HG03135 (cell line): ENCODE data around the gene ITPR2.

Experiments used
- ATAC-seq: cut with Tn5 transposase; IDR thresholded peaks from one replicate; pipeline ENCODE4 v1.9.1; 2021; ENCODE audit warnings: mild to moderate bottlenecking, moderate library complexity; ENCODE audit not compliant: unreplicated experiment

ITPR2 gene

DNA sequence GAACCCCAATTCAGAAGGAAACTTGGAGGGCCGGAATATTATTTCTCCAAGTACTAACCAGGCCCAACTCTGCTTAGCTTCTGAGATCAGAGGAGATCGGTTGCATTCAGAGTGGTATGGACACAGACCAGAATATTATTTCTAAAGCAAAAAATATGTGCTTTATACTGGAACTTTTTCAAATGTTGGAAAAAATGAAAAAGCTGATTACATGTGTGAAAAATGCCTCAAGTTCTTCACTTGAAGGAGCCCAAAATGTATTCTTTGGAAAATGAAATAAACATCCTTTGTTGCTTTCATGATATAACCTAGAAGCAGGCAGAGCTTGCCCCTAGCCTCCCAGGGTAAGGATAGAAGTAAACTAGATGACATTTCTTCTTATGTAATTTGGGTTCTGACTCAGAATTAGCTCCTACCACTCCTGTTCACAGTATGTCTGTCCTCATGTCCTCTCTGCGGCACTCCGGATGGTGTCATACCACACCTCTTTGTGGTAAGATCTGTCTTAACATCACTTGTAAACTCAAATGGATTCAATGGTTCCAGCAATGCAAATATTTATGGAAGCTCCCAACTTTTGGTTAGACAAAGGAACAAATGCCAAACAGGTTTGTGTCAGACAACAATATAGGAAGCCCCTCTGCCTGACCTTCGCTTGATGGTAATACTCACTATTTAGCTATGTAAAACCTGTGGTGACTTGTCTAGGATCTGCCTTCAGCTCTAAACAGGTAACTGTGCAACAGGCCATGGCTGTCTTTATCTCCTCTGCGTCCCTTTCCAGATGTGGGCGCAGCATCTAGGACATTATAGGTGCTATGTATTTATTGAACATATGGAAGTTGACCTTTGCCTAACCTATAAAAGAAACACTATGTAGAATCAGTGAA is 459.1 kb downstream of the ITPR2 start:
- no peak for ATAC-seq

GRCh38 chr12:26372866-26373265 is 460.1 kb downstream of the ITPR2 start:
- ATAC-seq, result no peak

DNA sequence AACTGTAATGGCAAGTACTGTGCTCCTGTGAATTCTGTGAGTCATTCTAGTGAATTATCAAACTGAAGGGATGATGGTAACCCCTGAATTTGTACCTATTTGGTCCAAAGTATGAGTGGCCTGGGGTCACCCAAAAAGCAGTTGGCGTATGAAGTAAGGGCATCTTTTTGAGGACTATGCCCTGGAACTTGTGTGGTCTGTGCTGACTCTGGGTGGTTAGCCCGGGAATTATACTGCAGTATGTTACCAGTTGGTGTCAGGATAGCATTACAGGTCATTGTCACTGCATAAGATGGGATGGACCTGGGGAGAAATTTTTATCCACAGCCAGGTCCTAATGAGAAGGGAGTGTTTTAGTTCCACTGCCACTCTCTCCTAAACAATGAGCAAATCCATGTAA is 462.9 kb downstream of the ITPR2 start:
- no peak for ATAC-seq

DNA sequence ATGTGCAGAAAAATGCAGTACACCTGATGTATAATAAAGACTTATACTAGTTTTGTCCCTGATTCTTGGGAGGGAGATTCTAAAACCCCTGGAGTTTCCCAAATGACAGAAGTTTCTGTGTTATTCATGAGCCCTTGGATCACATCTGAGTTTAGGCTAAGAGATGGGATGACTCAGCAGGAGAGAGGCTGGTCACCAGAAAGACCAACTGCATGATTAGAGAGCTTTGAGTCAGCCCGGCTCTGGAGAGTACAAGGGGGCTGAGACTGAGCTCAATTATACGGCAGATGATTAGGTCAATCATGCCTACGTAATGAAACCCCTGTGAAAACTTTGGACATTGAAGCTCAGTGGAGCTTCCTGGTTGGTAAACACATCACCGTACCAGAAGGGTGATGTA is 463.4 kb downstream of the ITPR2 start:
- no peak for ATAC-seq

GRCh38 chr12:26367991-26368730 is 464.8 kb downstream of the ITPR2 start:
- no peak for ATAC-seq

DNA sequence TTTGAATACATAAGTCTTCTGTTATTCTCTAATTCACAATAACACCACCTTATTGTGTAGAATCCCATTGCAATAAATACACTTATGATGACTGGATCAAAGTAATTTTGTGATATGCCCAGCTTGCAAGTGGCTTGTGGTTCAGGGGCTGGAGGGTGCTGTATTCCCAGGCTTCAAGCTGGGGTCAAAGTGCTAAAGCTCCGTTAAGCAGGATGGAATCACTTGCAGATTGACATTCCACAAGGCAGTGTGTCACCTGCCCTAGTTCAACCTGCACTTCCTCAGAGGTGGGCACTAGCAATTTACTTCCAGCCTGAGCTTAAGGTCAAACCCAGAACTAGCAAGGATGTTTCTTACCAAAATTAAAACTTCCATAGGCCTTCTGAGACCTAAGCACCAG is 471.0 kb downstream of the ITPR2 start:
- no peak for ATAC-seq

DNA sequence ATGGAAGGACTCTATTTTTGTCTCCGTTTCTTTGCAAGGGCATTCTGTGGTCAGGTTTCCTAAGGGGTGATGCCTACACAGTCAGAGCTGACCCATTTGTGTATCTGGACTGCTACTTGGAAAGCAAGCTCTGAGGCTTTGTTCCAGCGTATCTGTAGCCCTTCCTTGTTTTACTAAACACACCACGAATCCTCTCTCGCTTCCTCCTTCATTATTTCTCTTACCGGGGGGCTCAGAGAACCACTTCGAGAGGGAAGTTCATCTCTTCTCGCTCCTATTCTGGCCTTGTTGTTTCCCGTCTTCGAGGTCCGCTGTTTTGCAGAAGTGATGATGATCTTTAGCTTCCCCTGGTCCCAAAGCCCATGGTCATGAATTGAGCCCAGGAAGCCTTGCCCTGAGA is 472.9 kb downstream of the ITPR2 start:
- no peak for ATAC-seq

GRCh38 chr12:26359576-26359975 is 473.4 kb downstream of the ITPR2 start:
- no peak for ATAC-seq

- no peak for ATAC-seq
These were observed 474.3 kb downstream of the ITPR2 start for GRCh38 chr12:26358651-26359050.

GRCh38 chr12:26347300-26347699 is 485.7 kb downstream of the ITPR2 start:
- no peak for ATAC-seq

DNA sequence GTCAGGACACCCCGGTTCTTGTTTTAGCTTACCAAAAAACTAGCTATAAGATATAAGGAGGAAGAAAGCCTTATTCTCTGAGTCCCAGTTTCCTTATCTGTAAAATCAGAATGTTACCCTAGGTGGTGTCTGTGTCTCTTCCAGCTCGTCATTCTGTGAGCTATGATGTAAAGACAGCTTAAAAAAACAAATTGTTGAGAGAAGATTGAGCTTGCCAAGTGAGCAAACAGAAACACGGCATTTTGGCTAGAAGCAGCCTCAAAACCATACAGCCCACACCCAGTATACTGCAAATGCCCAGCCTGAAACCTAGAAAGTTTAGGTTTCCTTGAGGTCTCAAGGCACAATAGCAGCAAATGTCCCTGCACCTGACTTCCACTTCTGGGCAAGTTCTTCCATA is 486.3 kb downstream of the ITPR2 start:
- no peak for ATAC-seq

DNA sequence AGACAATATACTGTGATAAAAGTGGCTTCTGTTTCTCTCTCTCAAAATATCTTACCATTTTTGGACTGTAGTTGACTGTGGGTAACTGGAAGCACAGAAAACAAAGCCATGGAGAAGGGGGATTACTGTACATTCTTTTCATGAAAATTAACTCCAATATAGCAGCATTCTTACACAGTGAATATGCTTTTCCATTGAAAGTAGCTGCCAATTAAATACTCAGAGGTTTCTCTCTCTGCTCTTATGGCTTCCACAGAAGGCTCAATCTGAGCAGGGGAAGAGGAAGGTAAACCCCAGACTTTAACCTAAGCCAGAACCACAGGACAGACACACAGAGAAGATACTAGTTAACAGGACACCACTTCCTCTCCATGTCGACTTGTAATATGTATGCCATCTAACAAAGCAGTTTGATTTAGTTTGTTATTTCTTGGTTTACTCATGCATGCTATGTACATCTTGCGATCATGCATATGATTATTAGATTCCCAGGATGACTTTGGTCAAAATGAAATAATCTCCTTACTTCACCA is 487.5 kb downstream of the ITPR2 start:
- ATAC-seq, result no peak

DNA sequence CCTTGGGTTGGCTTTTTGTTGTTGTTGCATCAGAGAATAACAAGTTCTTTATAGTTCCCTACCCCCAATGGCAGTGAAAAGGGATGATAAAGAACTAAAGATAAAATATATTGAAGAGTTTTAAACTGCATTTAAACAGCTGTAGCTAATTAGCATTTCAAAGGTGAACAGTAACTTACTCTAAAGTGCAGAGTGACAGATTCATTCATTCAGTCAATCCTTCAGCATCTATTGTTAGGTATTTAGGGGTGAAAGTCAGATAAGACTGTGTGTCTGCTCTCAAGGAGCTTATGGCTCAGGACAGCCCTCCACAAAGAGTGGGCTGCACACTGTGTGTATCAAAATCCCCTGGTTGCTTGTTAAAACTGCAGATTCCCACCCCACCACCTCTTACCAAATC is 491.5 kb downstream of the ITPR2 start:
- no peak for ATAC-seq

- peak; percentile 67 for ATAC-seq
These were observed 492.3 kb downstream of the ITPR2 start for GRCh38 chr12:26340649-26341048.

- ATAC-seq, result no peak
These were observed 493.0 kb downstream of the ITPR2 start for GRCh38 chr12:26339976-26340375.

GRCh38 chr12:26338586-26339572 is 494.1 kb downstream of the ITPR2 start:
- ATAC-seq, result no peak

- no peak for ATAC-seq
These were observed 497.3 kb downstream of the ITPR2 start for GRCh38 chr12:26335651-26336050.

DNA sequence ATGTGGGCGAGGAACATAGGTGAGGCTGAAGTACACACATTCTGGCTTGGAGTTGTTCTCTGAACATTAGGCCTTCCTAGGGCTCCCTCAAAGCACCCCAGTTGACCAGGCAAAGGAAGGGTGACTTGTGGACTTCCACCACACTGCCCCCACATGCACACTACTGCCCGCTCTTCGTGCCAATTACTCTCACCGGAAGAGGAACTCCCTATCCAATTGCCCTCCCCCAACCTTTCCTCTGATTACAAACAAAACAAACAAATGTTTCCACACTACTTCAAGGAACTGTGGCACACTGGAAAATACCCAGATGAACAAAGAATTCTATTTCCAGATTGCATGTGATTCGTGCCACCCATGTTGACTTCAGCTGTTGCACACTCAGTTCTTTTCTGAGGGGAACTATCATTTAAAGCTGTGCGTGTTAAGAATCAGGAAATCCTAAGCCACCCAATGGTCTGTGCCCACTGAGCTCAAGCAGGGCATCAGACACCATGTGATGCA is 498.3 kb downstream of the ITPR2 start:
- no peak for ATAC-seq

GRCh38 chr12:26331960-26332359 is 501.0 kb downstream of the ITPR2 start:
- ATAC-seq, result no peak

- no peak for ATAC-seq
These were observed 501.9 kb downstream of the ITPR2 start for GRCh38 chr12:26331136-26331535.
